ENCODE measurements around the gene SLC2A1. TPM values are rescaled to one million over a fixed set of nuclear protein-coding genes. Genes with fewer than 3 reads are reported as not detected.

SLC2A1 gene
- total and polyA plus RNA-seq, 9 of the 15 experiments (the other 6 are each of a cell fraction or from before 2014, with no cell fraction given), result 12.6 to 153 (median 48.0) TPM

GRCh38 chr1:42924851-42925760, 33.6 kb downstream of the SLC2A1 start (continued):
- no peak for TF ChIP-seq ZNF212 (CRISPR knock-in tag; IDR thresholded peaks at IDR 0.05)
- TF ChIP-seq RB1 (IDR thresholded peaks at IDR 0.05; ENCODE audit: low read depth), result no peak
- no peak for TF ChIP-seq YY1 (IDR thresholded peaks at IDR 0.05; ENCODE audit: borderline replicate concordance in 1 of 3, control insufficient read depth in 1 of 3, extremely low read depth in 1 of 3, insufficient read depth in 3 of 3, insufficient read length in 1 of 3, insufficient replicate concordance in 2 of 3, low read depth in 1 of 3, low read length in 2 of 3)
- 0 out of 2 replicates have a peak, but pooled peaks have one; percentile 17 for TF ChIP-seq NBN (IDR thresholded peaks at IDR 0.05; ENCODE audit: low read depth)
- peak; percentile 84; the same call in 1 of the 2 replicates for TF ChIP-seq KLF16 (IDR thresholded peaks at IDR 0.05)
- no peak for TF ChIP-seq CREB3 (tag; conservative IDR thresholded peaks at IDR 0.05; ENCODE audit: low read depth)
- no peak for TF ChIP-seq ZNF444 (CRISPR knock-in tag; IDR thresholded peaks at IDR 0.05)
- TF ChIP-seq ZNF41 (CRISPR knock-in tag; conservative IDR thresholded peaks at IDR 0.05), result no peak
- TF ChIP-seq YBX1 (IDR thresholded peaks at IDR 0.05), result no peak
- TF ChIP-seq NR1H2 (CRISPR knock-in tag; IDR thresholded peaks at IDR 0.05), result no peak
- TF ChIP-seq TBL1XR1 (IDR thresholded peaks at IDR 0.05; ENCODE audit: low read length in 2 of 2), result 0 out of 4 replicates have a peak, but pooled peaks of 1 of the 2 experiments have one; percentile 29
- no peak for TF ChIP-seq ZNF592 (IDR thresholded peaks at IDR 0.05)
- TF ChIP-seq ZNF124 (CRISPR knock-in tag; IDR thresholded peaks at IDR 0.05), result no peak
- TF ChIP-seq DPF2 (IDR thresholded peaks at IDR 0.05), result peak; percentile 86
- no peak for TF ChIP-seq SNRNP70 (optimal IDR thresholded peaks at IDR 0.05; ENCODE audit: low read depth, low read length)
- TF ChIP-seq ZNF395 (CRISPR knock-in tag; IDR thresholded peaks at IDR 0.05), result peak; percentile 41; the same call in 1 of the 2 replicates
- TF ChIP-seq CREM (IDR thresholded peaks at IDR 0.05; ENCODE audit: low read depth), result peak; percentile 44; the same call in 1 of the 2 replicates
- TF ChIP-seq GABPA (tag; conservative IDR thresholded peaks at IDR 0.05; ENCODE audit: low read depth), result peak; percentile 17; the same call in 1 of the 2 replicates
- TF ChIP-seq KLF1 (tag; IDR thresholded peaks at IDR 0.05), result no peak
- no peak for TF ChIP-seq RNF2 (IDR thresholded peaks at IDR 0.05)
